GM12874 (cell line): ENCODE measurements around the gene SLC47A2.

ENCODE experiments used
- TF ChIP-seq, protein P1 (sequence below): IDR thresholded peaks from 2 replicates; pipeline ENCODE4 v1.5.1; 2011; ENCODE audit warnings: low read depth, mild to moderate bottlenecking, control low read depth, low read length, moderate library complexity; ENCODE audit not compliant: insufficient read depth

Gene SLC47A2

GRCh38 chr17:19660219-19660870 is 56.0 kb downstream of the SLC47A2 start:
- TF ChIP-seq, protein P1, sequence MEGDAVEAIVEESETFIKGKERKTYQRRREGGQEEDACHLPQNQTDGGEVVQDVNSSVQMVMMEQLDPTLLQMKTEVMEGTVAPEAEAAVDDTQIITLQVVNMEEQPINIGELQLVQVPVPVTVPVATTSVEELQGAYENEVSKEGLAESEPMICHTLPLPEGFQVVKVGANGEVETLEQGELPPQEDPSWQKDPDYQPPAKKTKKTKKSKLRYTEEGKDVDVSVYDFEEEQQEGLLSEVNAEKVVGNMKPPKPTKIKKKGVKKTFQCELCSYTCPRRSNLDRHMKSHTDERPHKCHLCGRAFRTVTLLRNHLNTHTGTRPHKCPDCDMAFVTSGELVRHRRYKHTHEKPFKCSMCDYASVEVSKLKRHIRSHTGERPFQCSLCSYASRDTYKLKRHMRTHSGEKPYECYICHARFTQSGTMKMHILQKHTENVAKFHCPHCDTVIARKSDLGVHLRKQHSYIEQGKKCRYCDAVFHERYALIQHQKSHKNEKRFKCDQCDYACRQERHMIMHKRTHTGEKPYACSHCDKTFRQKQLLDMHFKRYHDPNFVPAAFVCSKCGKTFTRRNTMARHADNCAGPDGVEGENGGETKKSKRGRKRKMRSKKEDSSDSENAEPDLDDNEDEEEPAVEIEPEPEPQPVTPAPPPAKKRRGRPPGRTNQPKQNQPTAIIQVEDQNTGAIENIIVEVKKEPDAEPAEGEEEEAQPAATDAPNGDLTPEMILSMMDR = no peak

DNA sequence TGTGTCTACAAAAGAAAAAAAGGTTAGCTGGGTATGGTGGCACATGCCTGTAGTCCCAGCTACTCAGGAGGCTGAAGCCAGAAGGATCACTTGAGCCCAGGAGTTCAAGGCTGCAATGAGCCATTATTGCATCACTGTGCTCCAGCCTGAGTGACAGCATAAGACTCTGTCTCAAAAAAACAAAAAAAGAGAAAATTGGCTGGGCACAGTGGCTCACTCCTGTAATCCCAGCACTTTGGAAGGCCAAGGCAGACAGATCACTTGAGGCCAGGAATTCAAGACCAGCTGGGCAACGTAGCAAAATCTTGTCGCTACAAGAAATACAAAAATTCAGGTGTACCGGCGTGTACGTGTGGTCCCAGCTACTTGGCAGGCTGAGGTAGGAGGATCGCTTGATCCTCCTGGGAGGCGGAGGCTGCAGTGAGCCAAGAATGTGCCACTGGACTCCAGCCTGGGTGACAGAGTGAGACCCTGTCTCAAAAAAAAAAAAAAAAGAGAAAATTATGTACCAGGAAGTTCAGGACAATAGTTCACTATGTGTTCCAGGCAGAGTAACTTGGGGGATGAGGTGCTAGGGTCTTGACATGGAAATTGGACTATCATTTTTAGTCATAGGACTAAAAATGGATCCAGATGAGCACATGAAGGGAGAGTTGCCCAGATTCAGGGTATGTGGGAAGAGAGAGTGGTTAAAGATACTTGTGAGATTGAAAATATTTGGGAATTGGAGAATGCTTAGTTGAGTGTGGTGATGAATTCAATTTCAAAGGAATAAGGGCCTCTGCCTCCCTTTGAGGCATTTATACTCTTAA is 56.8 kb downstream of the SLC47A2 start:
- TF ChIP-seq, protein P1 = no peak

GRCh38 chr17:19656851-19657581 is 59.4 kb downstream of the SLC47A2 start:
- TF ChIP-seq, protein P1 = no peak

GRCh38 chr17:19656336-19656735 is 60.0 kb downstream of the SLC47A2 start:
- TF ChIP-seq, protein P1 = no peak

DNA sequence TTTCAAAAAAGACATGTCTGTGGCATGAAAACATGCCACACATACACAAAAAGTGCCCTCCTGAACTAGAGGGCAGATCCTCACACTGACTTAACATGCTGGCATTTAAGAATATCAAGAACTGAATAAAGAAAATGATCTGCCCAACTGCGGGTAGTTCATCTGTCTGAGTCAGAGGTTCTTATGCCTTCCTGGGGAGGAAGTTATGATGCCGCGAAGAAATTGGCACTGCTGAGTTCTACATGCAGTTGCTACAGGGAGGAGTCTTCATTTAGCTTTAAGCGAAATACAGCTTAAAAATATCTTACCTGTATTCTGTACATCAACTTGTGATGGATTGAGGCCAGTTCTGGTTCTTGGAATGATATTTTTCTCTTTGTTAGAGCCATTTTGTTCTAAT is 61.5 kb downstream of the SLC47A2 start:
- TF ChIP-seq, protein P1 = no peak

- TF ChIP-seq, protein P1 = no peak
These were observed 62.0 kb downstream of the SLC47A2 start for GRCh38 chr17:19654342-19654886.

GRCh38 chr17:19652595-19652994 is 63.8 kb downstream of the SLC47A2 start:
- TF ChIP-seq, protein P1 = no peak
